Activated T-cell treated with anti-CD3 and anti-CD28 coated beads for 1 hour (primary cell): ENCODE results near the gene JTB.

Source experiments
- DNase-seq: peaks from one replicate; pipeline ENCODE4 v3.0.0-alpha.2; 2020; ENCODE audit warnings: low read depth

Gene JTB

GRCh38 chr1:153953859-153954365 is 23.6 kb downstream of the JTB start:
- no peak for DNase-seq

DNA sequence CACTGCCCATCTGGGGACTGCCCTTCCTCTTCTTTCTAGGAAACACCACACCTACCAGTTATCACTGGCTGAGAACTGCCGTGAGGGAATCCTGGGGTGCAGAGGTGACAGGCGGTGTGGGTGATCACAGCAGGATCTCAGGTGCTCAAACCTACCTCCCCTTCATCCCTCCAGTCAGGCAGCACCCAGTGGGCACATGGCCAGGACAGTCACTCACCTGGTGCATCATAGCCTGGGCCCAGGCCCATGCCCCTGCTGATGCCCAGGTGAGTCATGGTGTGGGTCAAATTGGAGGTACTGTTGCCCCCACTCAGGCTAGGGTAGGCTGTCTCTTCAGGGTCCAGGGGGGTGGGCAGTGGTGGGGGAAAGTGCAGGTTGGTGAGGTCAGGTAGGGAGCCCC is 25.7 kb downstream of the JTB start:
- DNase-seq = no peak

DNA sequence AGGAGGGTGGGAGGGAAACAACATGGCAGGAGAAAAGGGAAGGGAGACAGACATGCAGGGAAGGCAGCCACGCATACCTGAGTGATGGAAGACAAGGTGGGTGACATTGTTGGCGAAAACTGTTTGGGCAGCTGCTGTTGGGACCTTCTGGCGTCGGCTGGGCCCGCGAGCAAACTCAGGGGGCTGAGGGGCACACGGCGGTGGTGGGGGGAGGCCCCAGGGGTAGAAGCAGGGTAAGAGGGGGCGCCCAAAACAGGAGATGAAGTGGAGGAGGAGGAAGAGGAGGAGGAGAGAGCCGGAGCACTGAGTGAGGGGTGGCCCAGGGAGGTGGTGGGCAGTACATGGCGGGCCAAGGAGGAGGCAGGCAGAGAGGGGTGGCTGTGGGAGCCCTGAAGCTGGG is 26.3 kb downstream of the JTB start:
- DNase-seq = no peak

DNA sequence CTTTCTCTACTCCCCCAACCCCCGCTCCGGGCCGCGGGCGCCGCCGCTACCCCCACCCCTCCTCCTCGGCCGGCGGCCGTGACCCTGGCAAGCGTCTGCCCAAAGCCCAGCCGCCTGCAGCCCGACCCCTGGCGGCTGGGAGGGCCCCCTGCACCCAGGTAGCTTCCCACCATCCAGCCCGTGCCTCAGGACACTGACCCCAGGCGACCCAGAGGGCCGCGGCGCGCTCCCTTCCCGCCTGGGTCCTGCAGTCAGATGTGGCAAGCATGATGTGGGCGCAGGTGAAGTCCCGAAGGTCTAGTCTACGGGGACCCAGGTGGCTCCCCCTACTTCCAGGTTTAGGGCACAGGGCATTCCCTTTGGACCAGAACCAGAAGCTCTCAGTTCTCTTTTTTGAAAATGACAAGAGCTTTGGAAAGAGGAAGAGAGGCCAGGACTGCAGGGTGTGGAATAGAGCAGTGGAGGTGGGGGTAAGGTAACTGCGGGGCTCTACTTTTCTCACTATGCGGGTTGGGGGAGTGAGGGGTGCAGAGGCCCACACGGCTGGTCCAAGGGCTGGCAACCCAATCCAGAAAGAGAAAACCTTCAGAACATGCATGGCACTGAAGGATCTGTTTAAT is 30.7 kb downstream of the JTB start, which contains the start of gene DENND4B:
DENND4B (minus strand) TSS at position 97 of the 620 bp plus-strand sequence. CDS start 2,344 bp downstream, outside the sequence.
- DNase-seq = peak; percentile 61

DNA sequence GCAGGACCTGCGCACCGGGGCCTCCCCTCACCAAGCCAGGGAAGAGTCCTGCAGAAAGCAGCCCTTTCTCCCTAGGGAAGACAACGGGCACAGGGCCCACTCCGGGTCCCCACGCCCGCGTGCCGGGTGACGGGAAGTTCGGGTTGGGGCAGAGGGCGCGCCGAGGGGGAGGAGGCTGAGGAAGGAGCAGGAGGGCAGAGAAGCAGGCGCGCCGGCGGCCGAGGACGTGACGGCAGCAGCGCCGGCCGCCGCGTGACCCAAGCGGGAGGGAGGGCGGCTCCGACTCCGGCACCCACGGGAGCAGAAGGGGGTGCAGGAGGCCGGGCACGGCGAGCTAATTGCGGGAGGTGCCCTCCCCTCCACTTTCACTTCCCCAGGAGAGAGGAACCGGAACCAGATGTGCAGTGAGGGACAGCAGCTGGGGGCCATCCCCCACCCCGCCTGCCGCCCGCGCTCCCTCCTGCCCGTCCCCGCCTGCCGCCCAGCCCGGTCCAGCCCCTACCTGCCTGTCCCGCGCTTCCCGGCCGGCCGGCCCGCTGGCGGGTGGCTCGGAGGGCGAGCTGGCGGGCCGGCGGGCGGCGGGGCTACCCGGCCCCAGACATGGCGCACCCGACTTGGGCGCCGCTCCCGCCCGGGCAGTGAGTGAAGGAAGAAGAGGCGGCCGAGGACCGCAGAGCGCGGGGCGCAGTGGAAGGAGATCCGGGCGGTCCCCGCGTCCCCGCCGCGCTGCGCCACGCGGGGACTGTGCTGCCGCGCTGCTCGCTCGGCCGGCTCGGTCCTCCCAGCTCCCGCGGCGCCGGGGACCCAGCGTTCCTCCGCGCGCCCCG is 31.5 kb downstream of the JTB start:
- DNase-seq = peak; percentile 63

GRCh38 chr1:153945131-153945794 is 32.2 kb downstream of the JTB start:
- DNase-seq = peak; percentile 64

DNA sequence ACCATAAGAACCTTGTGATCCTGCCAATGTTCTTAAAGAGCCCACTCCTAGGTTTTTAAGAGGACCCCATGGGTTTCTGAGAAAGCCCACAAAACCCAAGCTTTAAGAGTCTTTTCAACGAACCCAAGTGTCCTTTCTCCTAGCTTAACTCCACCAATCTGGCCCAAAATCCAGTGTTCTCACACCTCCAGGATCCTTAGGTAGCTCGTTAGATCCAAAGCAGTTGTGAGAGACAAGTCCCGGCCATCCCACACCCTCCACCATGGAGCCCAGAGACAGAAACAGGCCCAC is 32.7 kb downstream of the JTB start:
- DNase-seq = no peak

- DNase-seq = no peak
Measured at GRCh38 chr1:153944005-153944826, 33.3 kb downstream of the JTB start.

DNA sequence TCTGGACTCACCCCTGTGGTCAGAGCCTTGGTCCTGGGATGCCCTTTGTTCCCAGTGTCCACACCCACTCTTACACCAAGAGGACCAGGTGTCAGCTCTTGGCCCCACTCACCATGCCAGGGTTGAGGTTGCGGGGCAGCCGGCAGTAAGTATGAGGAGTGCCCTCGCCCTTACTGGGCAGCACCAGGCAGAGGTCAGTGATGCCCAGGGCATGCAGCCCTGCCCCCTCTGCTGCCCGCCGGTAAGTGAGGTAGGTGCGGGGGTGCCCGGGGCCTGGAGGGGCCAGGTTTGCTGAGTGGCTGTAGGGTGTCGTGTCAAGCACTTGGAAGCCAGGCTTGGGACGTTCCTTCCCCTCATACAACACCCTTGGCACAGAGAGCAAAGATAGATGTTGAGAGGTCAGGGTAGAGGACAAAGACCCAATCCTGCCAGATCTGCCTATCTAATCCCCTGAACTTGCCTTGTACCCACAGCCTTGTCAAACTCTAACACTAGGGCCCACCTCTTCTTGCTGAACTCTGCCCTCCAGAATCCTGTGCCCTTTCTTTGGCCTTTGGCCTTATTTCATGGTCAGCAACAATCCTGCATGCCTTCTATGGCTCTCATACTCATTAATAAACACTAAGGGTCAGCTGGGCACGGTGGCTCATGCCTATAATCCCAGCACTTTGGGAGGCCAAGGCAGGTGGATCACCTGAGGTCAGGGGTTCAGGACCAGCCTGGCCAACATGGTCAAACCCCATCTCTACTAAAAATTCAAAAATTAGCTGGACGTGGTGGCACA is 34.5 kb downstream of the JTB start:
- no peak for DNase-seq

DNA sequence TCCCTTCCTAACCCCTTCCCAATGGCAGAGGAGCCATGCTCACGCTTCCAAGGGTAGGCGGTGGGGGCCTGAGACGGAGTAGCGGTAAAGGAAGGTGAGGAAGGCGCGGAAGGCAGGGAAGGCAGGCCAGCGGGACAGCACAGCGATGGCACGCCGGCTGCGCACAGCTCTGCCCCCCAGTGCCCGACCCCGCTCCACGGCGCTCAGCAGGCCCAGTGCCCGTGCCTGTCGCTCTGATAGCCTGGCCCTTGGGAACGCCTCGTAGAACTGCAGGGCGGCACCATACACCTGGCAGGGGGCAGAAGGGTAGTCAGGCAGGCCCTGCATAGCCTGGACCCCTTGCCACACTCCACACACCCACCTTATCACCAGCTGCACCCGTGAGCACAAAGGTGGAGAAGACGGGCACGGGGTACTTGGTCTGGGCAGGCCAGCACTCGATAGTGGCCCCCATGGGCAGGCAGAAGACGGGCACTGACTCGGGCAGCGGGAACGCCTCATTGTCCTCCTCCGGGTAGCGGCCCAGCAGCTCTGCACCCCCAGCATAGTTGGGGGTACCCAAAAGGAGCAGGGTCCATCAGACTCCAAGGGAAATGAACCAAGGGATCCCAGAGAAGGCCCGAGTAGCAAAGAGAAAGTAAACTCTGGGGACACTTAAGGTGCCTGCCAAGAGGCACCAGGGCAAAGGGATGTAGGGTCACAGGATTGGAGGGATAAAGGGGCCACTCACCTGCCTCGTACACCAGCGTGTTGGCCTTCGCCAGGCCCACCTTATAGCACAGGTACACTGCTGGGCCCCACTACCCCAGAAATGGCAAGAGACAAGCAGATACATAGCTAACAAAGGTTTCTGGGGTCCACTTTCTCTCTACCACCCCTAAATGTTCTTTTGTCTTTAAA is 35.4 kb downstream of the JTB start:
- DNase-seq = no peak

DNA sequence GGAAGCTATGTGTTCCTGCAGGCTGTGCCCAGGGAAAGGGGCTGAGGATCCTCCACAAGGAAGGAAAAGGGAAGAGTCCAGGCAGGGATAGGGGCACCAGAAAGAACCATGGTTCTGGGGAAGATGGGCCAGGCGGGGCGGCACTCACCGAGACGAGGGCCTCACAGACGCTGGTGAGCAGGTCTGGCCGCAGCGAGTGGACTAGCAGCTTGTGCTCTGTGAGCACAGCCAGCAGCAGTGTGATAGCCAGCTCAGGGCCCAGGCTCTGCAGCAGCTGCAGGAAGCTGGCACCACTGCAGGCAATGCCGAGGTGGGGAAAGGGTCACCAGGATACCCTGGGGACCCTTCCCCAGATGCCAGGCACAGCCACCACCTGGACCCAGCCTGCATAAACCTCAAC is 36.7 kb downstream of the JTB start:
- no peak for DNase-seq

GRCh38 chr1:153939476-153939875 is 38.0 kb downstream of the JTB start:
- no peak for DNase-seq

DNA sequence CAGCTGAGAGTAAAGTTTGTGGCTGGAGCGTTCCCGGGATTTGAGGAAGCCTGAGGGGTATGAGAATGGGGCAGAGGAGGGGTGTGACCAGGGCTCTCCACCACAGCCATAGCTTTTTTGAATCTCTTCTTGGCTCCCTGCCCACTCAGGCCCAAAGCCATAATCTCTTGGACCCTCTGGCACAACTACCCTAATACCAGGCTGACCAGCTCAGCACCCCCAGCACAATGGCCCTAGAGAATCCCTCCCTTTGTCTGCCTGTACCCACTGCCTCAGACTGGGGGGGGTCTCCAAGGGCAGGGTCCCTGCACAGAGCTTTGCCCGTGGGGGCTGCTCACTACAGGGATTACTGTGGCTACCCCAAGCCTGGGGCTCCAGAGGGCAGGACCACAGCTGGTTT is 38.5 kb downstream of the JTB start:
- no peak for DNase-seq

DNA sequence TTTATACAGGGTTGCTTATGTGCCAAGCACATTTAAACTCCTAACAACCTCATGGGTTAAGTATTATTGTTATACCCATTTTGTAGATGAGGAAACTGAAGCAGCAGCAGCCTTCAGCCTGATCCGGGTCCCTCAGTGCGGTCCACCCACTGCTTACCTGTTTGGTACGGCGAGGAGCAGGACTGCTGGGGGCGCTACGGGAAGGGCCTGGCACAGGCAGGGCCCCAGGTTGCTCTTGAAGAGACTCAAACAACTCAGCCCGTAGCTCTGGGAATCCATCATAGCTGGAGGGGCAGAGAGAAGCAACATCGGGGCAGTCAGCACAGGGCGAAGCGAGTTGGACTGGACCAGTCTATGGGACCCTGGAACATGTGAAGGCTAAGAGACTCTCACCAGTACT is 40.1 kb downstream of the JTB start:
- DNase-seq = no peak

DNA sequence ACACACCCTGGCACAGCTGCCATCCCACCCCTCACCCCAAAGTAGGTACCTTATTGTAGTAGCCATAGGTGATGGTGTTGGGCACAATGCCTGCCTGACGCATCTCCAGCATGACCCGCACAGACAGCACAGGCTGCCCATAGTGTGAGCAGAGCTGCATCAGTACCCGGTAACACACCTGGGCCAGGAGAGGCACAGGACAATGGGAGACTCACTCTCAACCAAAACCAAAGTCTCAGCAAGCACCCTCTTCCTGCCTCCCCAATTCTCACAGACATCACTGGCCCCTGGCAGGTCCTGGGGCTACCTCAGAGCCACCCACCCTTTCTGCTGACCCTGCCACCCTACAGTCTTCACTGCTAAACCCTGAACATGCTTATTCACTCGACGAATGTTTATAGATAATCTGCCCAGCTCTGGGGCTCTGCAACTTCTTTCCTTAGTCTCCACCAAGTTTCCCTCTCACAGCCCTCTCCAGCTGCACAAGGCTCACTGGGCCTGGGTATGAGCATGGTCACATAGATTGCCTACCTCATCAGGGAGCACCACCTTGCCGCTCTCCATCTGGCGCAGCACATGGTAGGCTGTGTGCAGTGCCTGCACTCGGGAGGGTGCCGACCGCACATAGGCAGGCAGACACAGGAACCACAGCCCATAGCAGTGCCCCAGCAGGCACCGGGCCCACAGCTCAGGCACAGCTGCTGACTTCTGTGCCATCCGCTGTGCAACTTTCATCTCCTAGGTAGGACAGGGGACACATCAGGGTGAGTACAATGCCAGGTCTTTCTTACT is 41.3 kb downstream of the JTB start:
- no peak for DNase-seq

GRCh38 chr1:153934746-153935145 is 42.7 kb downstream of the JTB start:
- no peak for DNase-seq

DNA sequence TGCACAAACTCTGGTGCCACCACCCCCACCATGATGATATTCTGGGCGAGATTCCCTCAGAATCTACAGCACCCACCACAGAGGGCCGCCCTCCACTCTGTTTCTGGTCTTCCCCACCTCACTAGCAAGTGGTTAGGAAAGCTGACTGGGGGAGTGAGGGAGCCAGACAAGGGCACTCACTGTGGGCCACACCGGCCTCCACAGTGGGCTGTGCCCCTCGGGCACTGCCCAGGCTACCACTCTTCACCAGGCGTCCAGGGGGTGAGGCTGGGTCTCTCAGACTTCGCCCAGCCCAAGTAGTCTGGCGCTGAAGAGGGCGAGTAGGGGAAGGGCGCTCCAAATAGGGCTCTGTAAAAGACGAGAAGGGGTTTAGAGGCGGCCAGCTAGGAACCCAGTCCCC is 43.5 kb downstream of the JTB start:
- no peak for DNase-seq

- DNase-seq = no peak
Measured at GRCh38 chr1:153933430-153933829, 44.0 kb downstream of the JTB start.
